ENCODE data around the gene CPN1.

GRCh38 chr10:100130831-100131230 is 49.2 kb upstream of the CPN1 start:
- TF ChIP-seq MYC (IDR thresholded peaks at IDR 0.05; ENCODE audit: low read depth, low read length), result no peak
- TF ChIP-seq CTCF (IDR thresholded peaks at IDR 0.05; ENCODE audit: extremely low read depth in 1 of 2, insufficient read depth in 1 of 2, low read depth in 1 of 2, low read length in 2 of 2), result no peak
- no peak for TF ChIP-seq POLR2AphosphoS5 (IDR thresholded peaks at IDR 0.05; ENCODE audit: insufficient read depth, low read depth, low read length)
- no peak for TF ChIP-seq EZH2 (IDR thresholded peaks at IDR 0.05; ENCODE audit: borderline replicate concordance, low read depth, low read length, severe bottlenecking)
- no peak for TF ChIP-seq POLR2A (IDR thresholded peaks at IDR 0.05; ENCODE audit: low read depth, low read length)
